ENCODE data around the gene FAAP24. TPM values are rescaled to one million over a fixed set of nuclear protein-coding genes. Genes with fewer than 3 reads are reported as not detected.
"Not testable (repeated sequence)": the region's sequence is repeated elsewhere in the genome, so short reads cannot be mapped to it uniquely, and the experiment has no call there.

FAAP24 gene
- total RNA-seq, 1 experiment from 2014 or later = 6.9 TPM

- H4K20me1 ChIP-seq (ENCODE audit: insufficient read depth) = no peaks in the 10 kb centered on the region
- H3K36me3 ChIP-seq (ENCODE audit: low read depth) = peaks cover 9% of the 10 kb centered on the region; the same call in 1 of the 2 replicates
- intact Hi-C loops (cut with micrococcal nuclease; ENCODE audit: unreplicated experiment) = loop anchor here (1.0 to 5.0 kb wide), 3 partner anchors 25 to 55 kb away; no protein-coding TSS in a partner anchor
- H3K4me2 ChIP-seq = peak overlapping the region; percentile 50
- H3F3A ChIP-seq (ENCODE audit: insufficient read depth, low read depth) = peaks cover 30% of the 10 kb centered on the region
- peak; percentile 82 to 93 for DNase-seq
- H3K9me3 ChIP-seq (ENCODE audit: insufficient read depth, low read depth) = no peaks in the 10 kb centered on the region
- peaks cover 47% of the 10 kb centered on the region for H3K4me1 ChIP-seq (replicated peaks; ENCODE audit: insufficient read depth)
- CTCF ChIA-PET = interaction anchor here (0.5 to 1.0 kb wide), 2 partner anchors 17 to 96 kb away, joined by 3 to 8 read pairs; no protein-coding TSS in a partner anchor
- TF ChIP-seq CTCF (conservative IDR thresholded peaks at IDR 0.05) (peak; percentile 51; the same call in 1 of the 2 replicates), EZH2 (IDR thresholded peaks at IDR 0.05; ENCODE audit: low read depth) (no peak)
- no peak overlapping the region for H3K4me3 ChIP-seq
- H3K79me2 ChIP-seq (ENCODE audit: low read depth) = peaks cover 4% of the 10 kb centered on the region
- no TSS peak for BruUV-seq (replicated peaks)
- no peaks in the 10 kb centered on the region for H3K27me3 ChIP-seq (ENCODE audit: insufficient read depth, low read depth)
- POLR2A ChIA-PET (ENCODE audit: unreplicated experiment) = interaction anchor here (0.6 to 0.7 kb wide), 3 partner anchors 25 to 30 kb away, joined by 3 to 11 read pairs (median 3); no protein-coding TSS in a partner anchor
- peak overlapping the region; percentile 85 for H3K27ac ChIP-seq
- H2AFZ ChIP-seq = no peak overlapping the region
- H3K9me2 ChIP-seq (ENCODE audit: insufficient read depth) = no peaks in the 10 kb centered on the region
Observed at GRCh38 chr19:33022472-33023116, 50.6 kb downstream of the FAAP24 start.

GRCh38 chr19:33024398-33024797 is 52.4 kb downstream of the FAAP24 start:
- POLR2A ChIA-PET (ENCODE audit: unreplicated experiment) = interaction anchor here (0.6 to 1.1 kb wide), 4 partner anchors 17 to 74 kb away, joined by 3 to 13 read pairs (median 4); no protein-coding TSS in a partner anchor
- DNase-seq = peak; percentile 73 to 89
- intact Hi-C loops (cut with micrococcal nuclease; ENCODE audit: unreplicated experiment) = loop anchor here (2.0 to 5.0 kb wide), 2 partner anchors 16 to 53 kb away; no protein-coding TSS in a partner anchor
- peak overlapping the region; percentile 42 for H3K4me2 ChIP-seq
- H3K27ac ChIP-seq = peak overlapping the region; percentile 85
- no peak overlapping the region for H2AFZ ChIP-seq
- no peaks in the 10 kb centered on the region for H3K27me3 ChIP-seq (ENCODE audit: insufficient read depth, low read depth)
- TF ChIP-seq CTCF (conservative IDR thresholded peaks at IDR 0.05) (no peak), EZH2 (IDR thresholded peaks at IDR 0.05; ENCODE audit: low read depth) (no peak)
- peaks cover 22% of the 10 kb centered on the region for H3K79me2 ChIP-seq (ENCODE audit: low read depth)
- no peaks in the 10 kb centered on the region for H4K20me1 ChIP-seq (ENCODE audit: insufficient read depth)
- no peak overlapping the region for H3K4me3 ChIP-seq
- peaks cover 47% of the 10 kb centered on the region for H3K4me1 ChIP-seq (replicated peaks; ENCODE audit: insufficient read depth)
- CTCF ChIA-PET = no interaction called here
- H3K9me3 ChIP-seq (ENCODE audit: insufficient read depth, low read depth) = no peaks in the 10 kb centered on the region
- no TSS peak for BruUV-seq (replicated peaks)
- peaks cover 12% of the 10 kb centered on the region for H3K36me3 ChIP-seq (ENCODE audit: low read depth)
- no peaks in the 10 kb centered on the region for H3K9me2 ChIP-seq (ENCODE audit: insufficient read depth)
- peaks cover 30% of the 10 kb centered on the region for H3F3A ChIP-seq (ENCODE audit: insufficient read depth, low read depth)

- H3K9me2 ChIP-seq (ENCODE audit: insufficient read depth); CTCF ChIA-PET; H3K36me3 ChIP-seq (ENCODE audit: low read depth); DNase-seq; POLR2A ChIA-PET (ENCODE audit: unreplicated experiment); H2AFZ ChIP-seq; H4K20me1 ChIP-seq (ENCODE audit: insufficient read depth); H3K4me3 ChIP-seq; H3K9me3 ChIP-seq (ENCODE audit: insufficient read depth, low read depth); H3K27me3 ChIP-seq (ENCODE audit: insufficient read depth, low read depth); BruUV-seq (replicated peaks): not testable (repeated sequence)
- Histone ChIP-seq H3K4me2 (peak overlapping the region; percentile 42), H3K79me2 (ENCODE audit: low read depth) (peaks cover 34% of the 10 kb centered on the region), H3F3A (ENCODE audit: insufficient read depth, low read depth) (peaks cover 30% of the 10 kb centered on the region), H3K27ac (peak overlapping the region; percentile 85), H3K4me1 (replicated peaks; ENCODE audit: insufficient read depth) (peaks cover 47% of the 10 kb centered on the region)
- intact Hi-C loops (cut with micrococcal nuclease; ENCODE audit: unreplicated experiment) = loop anchor here (2.0 kb wide), 1 partner anchor 15 kb away; no protein-coding TSS in a partner anchor
Observed at GRCh38 chr19:33025468-33026238, 53.6 kb downstream of the FAAP24 start.

- DNase-seq; intact Hi-C loops (cut with micrococcal nuclease; ENCODE audit: unreplicated experiment); H3K9me3 ChIP-seq (ENCODE audit: insufficient read depth, low read depth); H4K20me1 ChIP-seq (ENCODE audit: insufficient read depth); H3K9me2 ChIP-seq (ENCODE audit: insufficient read depth); H3K27me3 ChIP-seq (ENCODE audit: insufficient read depth, low read depth); H3K4me2 ChIP-seq; H3K36me3 ChIP-seq (ENCODE audit: low read depth); BruUV-seq (replicated peaks); CTCF ChIA-PET; H2AFZ ChIP-seq; POLR2A ChIA-PET (ENCODE audit: unreplicated experiment); H3K4me3 ChIP-seq: not testable (repeated sequence)
- peaks cover 47% of the 10 kb centered on the region for H3K4me1 ChIP-seq (replicated peaks; ENCODE audit: insufficient read depth)
- H3F3A ChIP-seq (ENCODE audit: insufficient read depth, low read depth) = peaks cover 31% of the 10 kb centered on the region
- H3K27ac ChIP-seq = 0 out of 2 replicates have a peak overlapping the region, but pooled peaks have one; percentile 85
- H3K79me2 ChIP-seq (ENCODE audit: low read depth) = peaks cover 37% of the 10 kb centered on the region
Observed at GRCh38 chr19:33026602-33027001, 54.6 kb downstream of the FAAP24 start.
